CD14-positive monocyte (primary cell): ENCODE results near the gene MINPP1. TPM values are rescaled to one million over a fixed set of nuclear protein-coding genes. Genes with fewer than 3 reads are reported as not detected.

Experiments used
- DNase-seq, 3 donors: peaks; one replicate each; pipeline ENCODE4 v3.0.0-alpha.2; 2011 to 2022
- H2AFZ ChIP-seq: 2 replicates; pipeline ENCODE4 v1.6.0; 2012; ENCODE audit warnings: mild to moderate bottlenecking, low read depth, low read length, inconsistent platforms; ENCODE audit not compliant: insufficient read depth, poor library complexity, severe bottlenecking
- H3K27ac ChIP-seq, 2 donors: 1 replicate in 1 of 2; 2 replicates in 1 of 2; pipeline ENCODE4 v1.5.1; 2012 to 2013; ENCODE audit warnings: low read length in 2 of 2, control low read depth in 1 of 2, inconsistent platforms in 1 of 2, low read depth in 1 of 2, mild to moderate bottlenecking in 1 of 2
- H3K27me3 ChIP-seq, 2 donors: one replicate each; pipeline versions ENCODE4 v1.6.0 to v1.6.1; 2011 to 2013; ENCODE audit warnings: low read length in 2 of 2; ENCODE audit not compliant: control insufficient read depth in 2 of 2, insufficient read depth in 2 of 2
- H3K36me3 ChIP-seq, 2 donors: replicated peaks in 1 of 2; 1 replicate in 1 of 2; 2 replicates in 1 of 2; pipeline versions ENCODE4 v1.5.1 to v1.6.1; 2012 to 2013; ENCODE audit warnings: low read length in 2 of 2, control low read depth in 1 of 2, inconsistent platforms in 1 of 2, mild to moderate bottlenecking in 1 of 2; ENCODE audit not compliant: insufficient read depth in 2 of 2, control insufficient read depth in 1 of 2
- H3K4me1 ChIP-seq, 2 donors: 1 replicate in 1 of 2; 2 replicates in 1 of 2; pipeline versions ENCODE4 v1.5.1 to v1.6.1; 2012 to 2013; ENCODE audit warnings: low read length in 2 of 2, control low read depth in 1 of 2, inconsistent platforms in 1 of 2, mild to moderate bottlenecking in 1 of 2, moderate library complexity in 1 of 2; ENCODE audit not compliant: insufficient read depth in 2 of 2, control insufficient read depth in 1 of 2
- H3K4me2 ChIP-seq: replicated peaks from 2 replicates; pipeline ENCODE3; 2012; ENCODE audit warnings: low read length, moderate library complexity, mild to moderate bottlenecking; ENCODE audit not compliant: poor library complexity, severe bottlenecking; ENCODE audit errors: extremely low read depth
- H3K4me3 ChIP-seq, 3 experiments: fragments of 200-600 bp in 1 of 3; sonication (generic) in 1 of 3; replicated peaks in 1 of 3; 1 replicate in 2 of 3; 2 replicates in 1 of 3; pipeline ENCODE4 v1.5.1; 2011 to 2013; ENCODE audit warnings: low read length in 3 of 3, mild to moderate bottlenecking in 3 of 3, control low read depth in 2 of 3, low read depth in 2 of 3, inconsistent platforms in 1 of 3, moderate library complexity in 1 of 3
- H3K79me2 ChIP-seq: 2 replicates; pipeline ENCODE4 v1.6.0; 2012; ENCODE audit warnings: mild to moderate bottlenecking, control low read depth, inconsistent platforms, low read length, moderate library complexity; ENCODE audit not compliant: insufficient read depth
- H3K9ac ChIP-seq: 2 replicates; pipeline ENCODE4 v1.6.0; 2017; ENCODE audit warnings: low read length, mild to moderate bottlenecking; ENCODE audit not compliant: insufficient read depth, poor library complexity, severe bottlenecking
- H3K9me3 ChIP-seq, 2 donors: replicated peaks in 1 of 2; 1 replicate in 1 of 2; 2 replicates in 1 of 2; pipeline versions ENCODE4 v1.5.1 to v1.6.1; 2012 to 2013; ENCODE audit warnings: low read length in 2 of 2, control low read depth in 1 of 2; ENCODE audit not compliant: control insufficient read depth in 1 of 2, insufficient read depth in 1 of 2
- H4K20me1 ChIP-seq: 2 replicates; pipeline ENCODE4 v1.6.0; 2012; ENCODE audit warnings: mild to moderate bottlenecking, low read length, control low read depth, moderate library complexity; ENCODE audit not compliant: insufficient read depth
- H3K27ac Mint-ChIP-seq, 7 donors: one replicate each; pipeline ENCODE4 v1.8.0; 2020; ENCODE audit warnings: mild to moderate bottlenecking in 7 of 7, mixed read lengths in 7 of 7, moderate library complexity in 6 of 7, inconsistent platforms in 2 of 7
- H3K27me3 Mint-ChIP-seq, 3 donors: one replicate each; pipeline ENCODE4 v1.8.0; 2021 to 2022; ENCODE audit warnings: low read depth in 3 of 3, mild to moderate bottlenecking in 3 of 3, mixed read lengths in 3 of 3, moderate library complexity in 3 of 3, inconsistent platforms in 1 of 3
- H3K36me3 Mint-ChIP-seq, 2 donors: one replicate each; pipeline ENCODE4 v1.8.0; 2020; ENCODE audit warnings: mixed read lengths in 2 of 2, inconsistent platforms in 1 of 2, mild to moderate bottlenecking in 1 of 2
- H3K4me1 Mint-ChIP-seq: one replicate; pipeline ENCODE4 v1.8.0; 2020; ENCODE audit warnings: mild to moderate bottlenecking, mixed read lengths
- H3K4me3 Mint-ChIP-seq, 2 donors: one replicate each; pipeline ENCODE4 v1.8.0; 2020; ENCODE audit warnings: mild to moderate bottlenecking in 2 of 2, mixed read lengths in 2 of 2, moderate library complexity in 1 of 2
- H3K9me3 Mint-ChIP-seq, 7 donors: one replicate each; pipeline ENCODE4 v1.8.0; 2020 to 2022; ENCODE audit warnings: mixed read lengths in 7 of 7, mild to moderate bottlenecking in 6 of 7, moderate library complexity in 6 of 7, inconsistent platforms in 2 of 7
- WGBS: methylation state at CpG from one replicate; pipeline ENCODE4 v1.1.5; 2013; ENCODE audit warnings: missing lambda C conversion rate; ENCODE audit not compliant: insufficient coverage; 5-methylcytosine and 5-hydroxymethylcytosine counted together
- intact Hi-C, 2 donors: fragments of 100-400 bp; cut with micrococcal nuclease; formaldehyde crosslinking; loops; one replicate each; pipeline versions ENCODE4 v1.15.0 to v1.15.1; 2023
- polyA plus RNA-seq, 3 donors: library from polyadenylated mRNA; depleted of rRNA in 1 of 3; unstranded in 2 of 3; stranded (reverse) in 1 of 3; fragments of 300-500 nt in 2 of 3; fragments of >200 nt in 1 of 3; fragmentation: Illumina TruSeq in 2 of 3; gene quantifications; 1 replicate in 2 of 3; 2 replicates in 1 of 3; pipeline ENCODE4 v1.2.3, GENCODE V29; 2012 to 2021
- TF ChIP-seq, protein P1 (sequence below): fragments of 200-600 bp; IDR thresholded peaks from one replicate; pipeline ENCODE4 v1.8.0; 2022; ENCODE audit warnings: antibody characterized with exemption, mild to moderate bottlenecking

Gene MINPP1
- polyA plus RNA-seq, 3 donors: 1.7 to 9.7 (median 9.0) TPM

GRCh38 chr10:87505366-87506111 lies 846 bp downstream of the MINPP1 start:
- Mint-ChIP-seq H3K27me3 (peaks cover 0 to 8% (median 7%) of the 10 kb centered on the region in 3 donors), H3K27ac (peak overlapping the region in 6 of 7 donors; percentile 52 to 85 (median 71)), H3K4me1 (peaks cover 18% of the 10 kb centered on the region), H3K9me3 (peaks cover 0 to 2% (median 0%) of the 10 kb centered on the region in 7 donors), H3K4me3 (peak overlapping the region; percentile 96 to 98), H3K36me3 (peaks cover 8 to 9% of the 10 kb centered on the region in 2 donors)
- peak overlapping the region; percentile 86 for H3K4me2 ChIP-seq
- H3K36me3 ChIP-seq: peaks cover 8 to 18% of the 10 kb centered on the region in 2 donors
- H3K9me3 ChIP-seq: no peaks in the 10 kb centered on the region
- H3K4me1 ChIP-seq: peaks cover 12 to 26% of the 10 kb centered on the region in 2 donors
- peak overlapping the region; percentile 72 to 93 (median 73) for H3K4me3 ChIP-seq
- peak overlapping the region; percentile 99 for H2AFZ ChIP-seq
- H3K27me3 ChIP-seq: peaks cover 0 to 12% of the 10 kb centered on the region in 2 donors
- intact Hi-C loops: no loop called here
- peak overlapping the region in 1 of 2 donors; percentile 21 for H3K27ac ChIP-seq
- H3K9ac ChIP-seq: peak overlapping the region; percentile 70
- H4K20me1 ChIP-seq: peaks cover 3% of the 10 kb centered on the region
- H3K79me2 ChIP-seq: no peaks in the 10 kb centered on the region
- TF ChIP-seq, protein P1, sequence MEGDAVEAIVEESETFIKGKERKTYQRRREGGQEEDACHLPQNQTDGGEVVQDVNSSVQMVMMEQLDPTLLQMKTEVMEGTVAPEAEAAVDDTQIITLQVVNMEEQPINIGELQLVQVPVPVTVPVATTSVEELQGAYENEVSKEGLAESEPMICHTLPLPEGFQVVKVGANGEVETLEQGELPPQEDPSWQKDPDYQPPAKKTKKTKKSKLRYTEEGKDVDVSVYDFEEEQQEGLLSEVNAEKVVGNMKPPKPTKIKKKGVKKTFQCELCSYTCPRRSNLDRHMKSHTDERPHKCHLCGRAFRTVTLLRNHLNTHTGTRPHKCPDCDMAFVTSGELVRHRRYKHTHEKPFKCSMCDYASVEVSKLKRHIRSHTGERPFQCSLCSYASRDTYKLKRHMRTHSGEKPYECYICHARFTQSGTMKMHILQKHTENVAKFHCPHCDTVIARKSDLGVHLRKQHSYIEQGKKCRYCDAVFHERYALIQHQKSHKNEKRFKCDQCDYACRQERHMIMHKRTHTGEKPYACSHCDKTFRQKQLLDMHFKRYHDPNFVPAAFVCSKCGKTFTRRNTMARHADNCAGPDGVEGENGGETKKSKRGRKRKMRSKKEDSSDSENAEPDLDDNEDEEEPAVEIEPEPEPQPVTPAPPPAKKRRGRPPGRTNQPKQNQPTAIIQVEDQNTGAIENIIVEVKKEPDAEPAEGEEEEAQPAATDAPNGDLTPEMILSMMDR: peak; percentile 40
- DNase-seq: peak; percentile 6 to 26 (median 19)
- under 1% methylated on average over 38 of the region's 41 CpGs for WGBS

DNA sequence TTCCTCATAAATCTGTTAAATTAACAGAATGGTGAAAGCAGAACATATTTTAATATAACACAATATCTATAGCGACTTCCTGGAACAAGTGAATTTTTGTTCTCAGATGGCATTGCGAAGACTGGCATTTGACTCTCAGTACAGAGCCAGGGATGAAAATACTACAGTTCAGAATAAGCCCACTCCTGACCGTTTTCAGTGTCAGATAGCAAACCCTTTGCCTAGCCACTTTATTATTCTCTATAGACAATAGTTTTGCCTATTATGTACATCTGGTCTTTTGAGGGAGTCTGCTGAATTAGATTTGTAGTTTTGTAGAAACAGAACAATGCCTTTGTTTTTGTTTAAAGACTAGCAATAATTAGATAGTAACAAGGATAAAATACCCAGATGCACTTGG lies 2.3 kb downstream of the MINPP1 start:
- H3K79me2 ChIP-seq: no peaks in the 10 kb centered on the region
- Mint-ChIP-seq H3K27me3 (peaks cover 0 to 4% (median 4%) of the 10 kb centered on the region in 3 donors), H3K4me3 (no peak overlapping the region), H3K27ac (no peak overlapping the region), H3K4me1 (peaks cover 18% of the 10 kb centered on the region), H3K36me3 (peaks cover 16 to 17% of the 10 kb centered on the region in 2 donors), H3K9me3 (no peaks in the 10 kb centered on the region)
- H3K36me3 ChIP-seq: peaks cover 9 to 32% of the 10 kb centered on the region in 2 donors
- H3K9me3 ChIP-seq: no peaks in the 10 kb centered on the region
- intact Hi-C loops: no loop called here
- no peak overlapping the region for H3K9ac ChIP-seq
- no peak overlapping the region for H3K4me2 ChIP-seq
- peaks cover 3% of the 10 kb centered on the region for H4K20me1 ChIP-seq
- H3K27me3 ChIP-seq: peaks cover 0 to 10% of the 10 kb centered on the region in 2 donors
- no peak overlapping the region for H2AFZ ChIP-seq
- no peak for DNase-seq
- TF ChIP-seq, protein P1: no peak
- WGBS: 83% methylated on average over 1 of the region's 3 CpGs
- H3K27ac ChIP-seq: no peak overlapping the region
- H3K4me3 ChIP-seq: no peak overlapping the region
- H3K4me1 ChIP-seq: peaks cover 12 to 26% of the 10 kb centered on the region in 2 donors
